ENCODE results near the gene GART.
A peak's percentile ranks its signal among the peaks of the same experiment; 100 is the strongest.

Gene GART

GRCh38 chr21:33572350-33572749 lies 30.4 kb upstream of the GART start:
- Histone ChIP-seq H3K4me3 (no peak overlapping the region), H3K9me3 (ENCODE audit: low read depth, low read length) (no peaks in the 10 kb centered on the region), H3K27ac (no peak overlapping the region), H3K9ac (ENCODE audit: insufficient read length) (no peak overlapping the region), H3K36me3 (ENCODE audit: insufficient read depth, low read length) (peaks cover 96% of the 10 kb centered on the region)
- no peak for TF ChIP-seq EZH2 (IDR thresholded peaks at IDR 0.05)
- TF ChIP-seq POLR2AphosphoS5 (IDR thresholded peaks at IDR 0.05; ENCODE audit: borderline replicate concordance, low read depth, low read length), result no peak
- TF ChIP-seq FOXP2 (optimal IDR thresholded peaks at IDR 0.05; ENCODE audit: control extremely low read depth, extremely low read length, insufficient read depth), result no peak
- DNase-seq (ENCODE audit: low read depth, low spot score), result no peak

GRCh38 chr21:33569991-33570390 lies 28.1 kb upstream of the GART start:
- Histone ChIP-seq H3K36me3 (ENCODE audit: insufficient read depth, low read length) (peaks cover 91% of the 10 kb centered on the region), H3K9me3 (ENCODE audit: low read depth, low read length) (no peaks in the 10 kb centered on the region), H3K4me3 (no peak overlapping the region), H3K9ac (ENCODE audit: insufficient read length) (no peak overlapping the region), H3K27ac (peak overlapping the region; percentile 27; the same call in 1 of the 2 replicates)
- TF ChIP-seq EZH2 (IDR thresholded peaks at IDR 0.05) (no peak), POLR2AphosphoS5 (IDR thresholded peaks at IDR 0.05; ENCODE audit: borderline replicate concordance, low read depth, low read length) (no peak), FOXP2 (optimal IDR thresholded peaks at IDR 0.05; ENCODE audit: control extremely low read depth, extremely low read length, insufficient read depth) (no peak)
- DNase-seq (ENCODE audit: low read depth, low spot score), result no peak

DNA sequence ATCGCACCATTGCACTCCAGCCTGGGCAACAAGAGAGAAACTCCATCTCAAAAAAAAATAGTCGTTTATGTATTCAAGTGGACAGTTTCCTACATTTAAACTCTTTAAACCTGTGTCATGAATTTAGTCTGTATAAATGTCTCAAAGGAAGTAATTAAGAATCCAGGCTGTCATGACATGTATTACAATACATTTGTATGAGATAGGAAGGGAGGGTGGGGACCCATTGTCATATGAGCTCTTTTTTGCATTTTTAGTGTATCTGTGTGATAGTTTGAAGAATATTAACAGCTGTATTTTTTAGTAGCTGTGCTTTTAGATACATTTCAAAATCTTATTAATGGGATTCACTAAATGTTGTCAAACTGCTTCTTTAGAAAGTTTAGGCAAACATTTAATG lies 26.5 kb upstream of the GART start:
- DNase-seq (ENCODE audit: low read depth, low spot score), result no peak
- Histone ChIP-seq H3K9ac (ENCODE audit: insufficient read length) (no peak overlapping the region), H3K36me3 (ENCODE audit: insufficient read depth, low read length) (peaks cover 89% of the 10 kb centered on the region), H3K4me3 (no peak overlapping the region), H3K27ac (no peak overlapping the region), H3K9me3 (ENCODE audit: low read depth, low read length) (no peaks in the 10 kb centered on the region)
- TF ChIP-seq FOXP2 (optimal IDR thresholded peaks at IDR 0.05; ENCODE audit: control extremely low read depth, extremely low read length, insufficient read depth) (no peak), POLR2AphosphoS5 (IDR thresholded peaks at IDR 0.05; ENCODE audit: borderline replicate concordance, low read depth, low read length) (no peak), EZH2 (IDR thresholded peaks at IDR 0.05) (no peak)

- no peak for DNase-seq (ENCODE audit: low read depth, low spot score)
- no peak for TF ChIP-seq EZH2 (IDR thresholded peaks at IDR 0.05)
- no peak for TF ChIP-seq FOXP2 (optimal IDR thresholded peaks at IDR 0.05; ENCODE audit: control extremely low read depth, extremely low read length, insufficient read depth)
- TF ChIP-seq POLR2AphosphoS5 (IDR thresholded peaks at IDR 0.05; ENCODE audit: borderline replicate concordance, low read depth, low read length), result no peak
- Histone ChIP-seq H3K36me3 (ENCODE audit: insufficient read depth, low read length) (peaks cover 89% of the 10 kb centered on the region), H3K27ac (no peak overlapping the region), H3K9ac (ENCODE audit: insufficient read length) (no peak overlapping the region), H3K4me3 (no peak overlapping the region), H3K9me3 (ENCODE audit: low read depth, low read length) (no peaks in the 10 kb centered on the region)
Measured at GRCh38 chr21:33567914-33568313, 26.0 kb upstream of the GART start.

GRCh38 chr21:33566514-33566913 lies 24.6 kb upstream of the GART start:
- H3K9me3 ChIP-seq (ENCODE audit: low read depth, low read length), result no peaks in the 10 kb centered on the region
- H3K27ac ChIP-seq, result peak overlapping the region; percentile 55; the same call in 1 of the 2 replicates
- no peak for TF ChIP-seq FOXP2 (optimal IDR thresholded peaks at IDR 0.05; ENCODE audit: control extremely low read depth, extremely low read length, insufficient read depth)
- no peak for TF ChIP-seq POLR2AphosphoS5 (IDR thresholded peaks at IDR 0.05; ENCODE audit: borderline replicate concordance, low read depth, low read length)
- TF ChIP-seq EZH2 (IDR thresholded peaks at IDR 0.05), result no peak
- H3K9ac ChIP-seq (ENCODE audit: insufficient read length), result no peak overlapping the region
- no peak overlapping the region for H3K4me3 ChIP-seq
- no peak for DNase-seq (ENCODE audit: low read depth, low spot score)
- peaks cover 89% of the 10 kb centered on the region for H3K36me3 ChIP-seq (ENCODE audit: insufficient read depth, low read length)

- no peak for TF ChIP-seq POLR2AphosphoS5 (IDR thresholded peaks at IDR 0.05; ENCODE audit: borderline replicate concordance, low read depth, low read length)
- TF ChIP-seq FOXP2 (optimal IDR thresholded peaks at IDR 0.05; ENCODE audit: control extremely low read depth, extremely low read length, insufficient read depth), result no peak
- Histone ChIP-seq H3K4me3 (no peak overlapping the region), H3K9me3 (ENCODE audit: low read depth, low read length) (no peaks in the 10 kb centered on the region), H3K9ac (ENCODE audit: insufficient read length) (no peak overlapping the region), H3K27ac (no peak overlapping the region), H3K36me3 (ENCODE audit: insufficient read depth, low read length) (peaks cover 91% of the 10 kb centered on the region)
- no peak for DNase-seq (ENCODE audit: low read depth, low spot score)
Measured at GRCh38 chr21:33562389-33562788, 20.5 kb upstream of the GART start.

GRCh38 chr21:33561373-33561772 lies 19.5 kb upstream of the GART start:
- DNase-seq (ENCODE audit: low read depth, low spot score), result no peak
- Histone ChIP-seq H3K36me3 (ENCODE audit: insufficient read depth, low read length) (peaks cover 93% of the 10 kb centered on the region), H3K9me3 (ENCODE audit: low read depth, low read length) (no peaks in the 10 kb centered on the region), H3K9ac (ENCODE audit: insufficient read length) (no peak overlapping the region), H3K27ac (no peak overlapping the region), H3K4me3 (no peak overlapping the region)
- TF ChIP-seq POLR2AphosphoS5 (IDR thresholded peaks at IDR 0.05; ENCODE audit: borderline replicate concordance, low read depth, low read length), result no peak

DNA sequence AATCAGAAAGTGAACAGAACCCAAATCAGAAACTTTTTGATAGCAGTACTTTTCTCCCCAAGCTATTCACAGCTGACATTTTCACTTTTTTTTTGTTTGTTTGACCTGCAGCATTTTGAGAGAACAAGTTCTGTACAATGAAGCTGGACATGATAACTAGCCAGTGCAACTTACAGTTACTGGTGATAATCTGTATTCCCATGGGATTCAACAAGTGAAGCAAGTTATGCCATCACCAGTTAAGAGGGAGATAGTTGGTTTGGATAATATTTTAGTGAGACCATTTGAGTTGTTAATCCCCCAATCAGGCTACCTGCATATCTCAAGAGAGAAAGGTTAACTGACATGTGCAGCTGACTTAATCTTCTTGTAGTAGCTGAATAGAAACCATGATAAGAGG lies 19.0 kb upstream of the GART start:
- Histone ChIP-seq H3K36me3 (ENCODE audit: insufficient read depth, low read length) (peaks cover 94% of the 10 kb centered on the region), H3K27ac (no peak overlapping the region), H3K9me3 (ENCODE audit: low read depth, low read length) (no peaks in the 10 kb centered on the region), H3K9ac (ENCODE audit: insufficient read length) (no peak overlapping the region), H3K4me3 (no peak overlapping the region)
- TF ChIP-seq FOXP2 (optimal IDR thresholded peaks at IDR 0.05; ENCODE audit: control extremely low read depth, extremely low read length, insufficient read depth), result no peak
- no peak for DNase-seq (ENCODE audit: low read depth, low spot score)

- TF ChIP-seq EZH2 (IDR thresholded peaks at IDR 0.05) (no peak), POLR2AphosphoS5 (IDR thresholded peaks at IDR 0.05; ENCODE audit: borderline replicate concordance, low read depth, low read length) (no peak), FOXP2 (optimal IDR thresholded peaks at IDR 0.05; ENCODE audit: control extremely low read depth, extremely low read length, insufficient read depth) (no peak)
- no peak overlapping the region for H3K27ac ChIP-seq
- no peak overlapping the region for H3K9ac ChIP-seq (ENCODE audit: insufficient read length)
- no peaks in the 10 kb centered on the region for H3K9me3 ChIP-seq (ENCODE audit: low read depth, low read length)
- H3K4me3 ChIP-seq, result no peak overlapping the region
- DNase-seq (ENCODE audit: low read depth, low spot score), result no peak
- peaks cover 93% of the 10 kb centered on the region for H3K36me3 ChIP-seq (ENCODE audit: insufficient read depth, low read length)
Measured at GRCh38 chr21:33559813-33560212, 17.9 kb upstream of the GART start.
